NCI-H1694 treated with DMSO at 0.1 percent for 48 hours (cell line): ENCODE data around the gene STARD10.
"Not testable (repeated sequence)": the region's sequence is repeated elsewhere in the genome, so short reads cannot be mapped to it uniquely, and the experiment has no call there.

Experiments
- DNase-seq: peaks from one replicate; lab custom pipeline; 2025; lab: John Stamatoyannopoulos, UW

STARD10 gene

GRCh38 chr11:72807792-72808191, 13.9 kb upstream of the STARD10 start:
- DNase-seq = no peak

- no peak for DNase-seq
These were observed 13.3 kb upstream of the STARD10 start for GRCh38 chr11:72807021-72807693.

GRCh38 chr11:72806378-72806777, 12.5 kb upstream of the STARD10 start:
- DNase-seq = not testable (repeated sequence)

- DNase-seq = no peak
These were observed 11.4 kb upstream of the STARD10 start for GRCh38 chr11:72805216-72805615.

- no peak for DNase-seq
These were observed 9.0 kb upstream of the STARD10 start for GRCh38 chr11:72802822-72803221.

GRCh38 chr11:72799441-72799840, 5.6 kb upstream of the STARD10 start:
- no peak for DNase-seq

- no peak for DNase-seq
These were observed 4.5 kb upstream of the STARD10 start for GRCh38 chr11:72798361-72798760.

GRCh38 chr11:72793076-72793424, 797 bp downstream of the STARD10 start:
- no peak for DNase-seq

GRCh38 chr11:72792437-72793021, 1.3 kb downstream of the STARD10 start:
- DNase-seq = no peak

- DNase-seq = not testable (repeated sequence)
These were observed 2.6 kb downstream of the STARD10 start for GRCh38 chr11:72791228-72791627.

GRCh38 chr11:72789493-72790131, 4.2 kb downstream of the STARD10 start:
- DNase-seq = no peak

- no peak for DNase-seq
These were observed 5.6 kb downstream of the STARD10 start for GRCh38 chr11:72788241-72788640.

- DNase-seq = no peak
These were observed 6.4 kb downstream of the STARD10 start for GRCh38 chr11:72787216-72788104.

- DNase-seq = no peak
These were observed 7.3 kb downstream of the STARD10 start for GRCh38 chr11:72786305-72787215.

- no peak for DNase-seq
These were observed 9.2 kb downstream of the STARD10 start for GRCh38 chr11:72784662-72785061.

- no peak for DNase-seq
These were observed 10.5 kb downstream of the STARD10 start for GRCh38 chr11:72783144-72783905.

- no peak for DNase-seq
These were observed 11.5 kb downstream of the STARD10 start for GRCh38 chr11:72782081-72782920.

- no peak for DNase-seq
These were observed 12.3 kb downstream of the STARD10 start for GRCh38 chr11:72781313-72782080.

- no peak for DNase-seq
These were observed 12.9 kb downstream of the STARD10 start for GRCh38 chr11:72781063-72781312.
